PC-3 (cell line): Measurements from ENCODE around the gene PRSS12.
"Not testable (repeated sequence)": the region's sequence is repeated elsewhere in the genome, so short reads cannot be mapped to it uniquely, and the experiment has no call there.

Source experiments
- EZH2 ChIP-seq: fragments of 300-600 bp; sonication (generic); IDR thresholded peaks from one replicate; pipeline ENCODE4 v1.6.1; 2017; ENCODE audit warnings: antibody characterized with exemption, mild to moderate bottlenecking, low read length; ENCODE audit not compliant: unreplicated experiment
- EZH2phosphoT487 ChIP-seq: fragments of 300-600 bp; sonication (generic); IDR thresholded peaks from 2 replicates; pipeline ENCODE4 v1.6.1; 2018; ENCODE audit warnings: mild to moderate bottlenecking, antibody characterized with exemption, low read length, borderline replicate concordance
- TF ChIP-seq, protein P1 (sequence below): fragments of 300-600 bp; sonication (generic); conservative IDR thresholded peaks from 2 replicates; pipeline ENCODE4 v1.5.1; 2017; ENCODE audit warnings: antibody characterized with exemption, low read depth, mild to moderate bottlenecking, low read length

DNA sequence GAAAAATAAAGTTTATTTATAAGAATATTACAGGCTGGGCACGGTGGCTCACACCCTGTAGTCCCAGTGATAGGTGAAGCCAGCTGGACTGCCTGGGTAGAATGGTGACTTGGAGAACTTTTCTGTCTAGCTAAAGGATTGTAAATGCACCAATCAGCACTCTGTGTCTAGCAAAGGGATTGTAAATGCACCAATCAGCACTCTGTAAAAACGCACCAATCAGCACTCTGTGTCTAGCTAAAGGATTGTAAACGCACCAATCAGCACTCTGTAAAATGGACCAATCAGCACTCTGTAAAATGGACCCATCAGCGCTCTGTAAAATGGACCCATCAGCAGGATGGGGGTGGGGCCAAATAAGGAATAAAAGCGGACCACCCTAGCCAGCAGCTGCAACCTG is 39.7 kb upstream of the PRSS12 start:
- TF ChIP-seq, protein P1, sequence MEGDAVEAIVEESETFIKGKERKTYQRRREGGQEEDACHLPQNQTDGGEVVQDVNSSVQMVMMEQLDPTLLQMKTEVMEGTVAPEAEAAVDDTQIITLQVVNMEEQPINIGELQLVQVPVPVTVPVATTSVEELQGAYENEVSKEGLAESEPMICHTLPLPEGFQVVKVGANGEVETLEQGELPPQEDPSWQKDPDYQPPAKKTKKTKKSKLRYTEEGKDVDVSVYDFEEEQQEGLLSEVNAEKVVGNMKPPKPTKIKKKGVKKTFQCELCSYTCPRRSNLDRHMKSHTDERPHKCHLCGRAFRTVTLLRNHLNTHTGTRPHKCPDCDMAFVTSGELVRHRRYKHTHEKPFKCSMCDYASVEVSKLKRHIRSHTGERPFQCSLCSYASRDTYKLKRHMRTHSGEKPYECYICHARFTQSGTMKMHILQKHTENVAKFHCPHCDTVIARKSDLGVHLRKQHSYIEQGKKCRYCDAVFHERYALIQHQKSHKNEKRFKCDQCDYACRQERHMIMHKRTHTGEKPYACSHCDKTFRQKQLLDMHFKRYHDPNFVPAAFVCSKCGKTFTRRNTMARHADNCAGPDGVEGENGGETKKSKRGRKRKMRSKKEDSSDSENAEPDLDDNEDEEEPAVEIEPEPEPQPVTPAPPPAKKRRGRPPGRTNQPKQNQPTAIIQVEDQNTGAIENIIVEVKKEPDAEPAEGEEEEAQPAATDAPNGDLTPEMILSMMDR, result not testable (repeated sequence)
- not testable (repeated sequence) for TF ChIP-seq EZH2, EZH2phosphoT487
